HG03139 (cell line): ENCODE measurements around the gene TRAF4.
"Not testable (repeated sequence)": the region's sequence is repeated elsewhere in the genome, so short reads cannot be mapped to it uniquely, and the experiment has no call there.

ENCODE experiments used
- ATAC-seq: cut with Tn5 transposase; IDR thresholded peaks from one replicate; pipeline ENCODE4 v1.9.1; 2021; ENCODE audit not compliant: unreplicated experiment

Gene TRAF4

DNA sequence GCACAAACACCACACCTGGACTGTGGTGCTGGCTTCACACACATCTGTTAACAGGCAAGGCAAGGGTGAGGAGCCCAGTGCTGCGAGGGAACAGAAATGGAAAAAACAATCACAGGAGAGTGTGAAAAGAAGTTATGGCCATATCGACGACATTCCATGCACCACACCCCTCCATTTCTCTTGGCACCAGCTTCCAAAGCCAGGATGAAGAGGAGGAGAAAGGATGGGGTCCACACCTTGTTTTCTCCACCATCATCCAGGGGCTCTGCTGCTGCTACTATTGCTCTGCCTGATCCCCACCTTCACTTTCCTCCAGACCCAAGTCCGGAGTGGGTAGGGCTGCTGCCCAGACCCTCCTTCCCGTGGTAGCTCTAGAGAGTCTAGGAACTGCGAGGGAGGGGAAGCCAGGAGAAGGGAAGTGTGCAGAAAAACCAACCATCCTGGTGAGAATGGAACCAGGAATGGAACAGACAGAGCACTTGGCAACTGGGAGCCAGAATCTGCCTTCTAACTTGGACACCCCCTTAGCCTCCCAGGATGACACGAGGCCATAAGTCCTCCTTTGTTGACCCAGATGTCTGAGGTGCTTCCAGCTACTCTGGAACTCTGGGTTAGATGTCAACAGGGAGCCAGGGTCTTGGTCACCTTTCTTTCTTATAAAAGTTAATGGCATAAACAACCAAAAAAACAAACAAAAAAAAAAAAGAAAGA, 31.0 kb upstream of the TRAF4 start:
- ATAC-seq, result no peak

GRCh38 chr17:28714281-28714680, 29.5 kb upstream of the TRAF4 start:
- ATAC-seq, result no peak

GRCh38 chr17:28715217-28715616, 28.6 kb upstream of the TRAF4 start:
- no peak for ATAC-seq

DNA sequence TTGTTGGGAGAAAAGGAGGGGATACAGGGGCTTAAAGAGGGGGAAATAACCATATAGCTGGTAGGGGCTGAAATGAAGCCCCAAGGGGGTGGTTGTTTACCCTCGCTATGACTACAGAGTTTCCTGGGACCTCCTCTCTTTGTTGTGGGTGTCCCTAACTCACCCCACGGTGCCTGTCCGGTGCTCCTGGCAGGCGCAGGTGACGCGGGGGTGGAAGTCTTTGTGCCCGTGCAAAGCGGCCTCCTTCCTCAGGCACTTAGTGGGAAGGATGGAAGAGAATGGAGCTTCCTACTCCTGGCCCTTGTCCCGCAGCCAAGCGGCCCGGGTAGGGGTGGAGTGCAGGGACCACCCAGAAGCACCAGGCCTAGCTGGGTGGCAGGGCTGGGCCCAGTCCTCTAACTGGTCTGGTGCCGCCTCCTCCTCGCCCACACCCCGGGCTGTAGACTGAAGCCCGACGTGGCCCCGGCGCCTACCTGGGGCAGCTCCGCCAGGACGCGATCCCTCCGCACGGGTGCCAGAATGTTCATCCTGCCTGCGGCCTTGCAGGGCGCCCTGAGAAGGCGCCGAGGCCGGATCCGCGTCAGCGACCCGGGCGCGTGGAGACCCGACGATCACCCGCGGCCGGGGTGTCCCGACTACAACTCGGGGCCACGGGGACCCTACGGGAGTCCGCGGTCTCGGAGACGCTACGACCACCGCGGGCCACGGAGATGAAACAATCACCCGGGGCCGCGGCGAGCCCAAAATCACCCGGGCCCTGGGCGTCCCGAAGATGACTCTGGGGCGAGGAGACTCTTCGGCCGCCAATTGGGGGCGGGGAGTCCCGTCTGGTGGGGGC, 26.9 kb upstream of the TRAF4 start:
- ATAC-seq, result no peak

- ATAC-seq, result no peak
Measured at GRCh38 chr17:28717578-28718332, 26.1 kb upstream of the TRAF4 start, which contains the start of gene RAB34. Gene RAB34 (minus strand): TSS chr17:28717868. CDS start chr17:28717266, 602 bp downstream.

GRCh38 chr17:28718333-28719020, 25.3 kb upstream of the TRAF4 start:
- ATAC-seq, result no peak

DNA sequence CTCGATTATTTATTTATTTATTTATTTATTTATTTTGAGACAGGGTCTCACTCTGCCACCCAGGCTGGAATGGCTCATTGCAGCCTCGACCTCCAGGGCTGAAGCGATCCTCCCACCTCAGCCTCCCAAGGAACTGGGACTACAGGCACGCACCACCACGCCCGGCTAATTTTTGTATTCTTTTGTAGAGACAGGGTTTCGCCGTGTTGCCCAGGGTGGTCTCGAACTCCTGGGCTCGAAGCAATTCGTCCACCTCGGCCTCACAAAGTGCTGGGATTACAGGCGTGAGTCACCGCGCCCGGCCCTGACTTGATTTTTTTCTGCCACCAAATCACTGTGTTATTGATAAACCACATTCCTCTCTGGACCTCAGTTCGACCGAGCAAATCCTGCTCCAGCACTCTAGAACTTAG, 24.8 kb upstream of the TRAF4 start:
- no peak for ATAC-seq

DNA sequence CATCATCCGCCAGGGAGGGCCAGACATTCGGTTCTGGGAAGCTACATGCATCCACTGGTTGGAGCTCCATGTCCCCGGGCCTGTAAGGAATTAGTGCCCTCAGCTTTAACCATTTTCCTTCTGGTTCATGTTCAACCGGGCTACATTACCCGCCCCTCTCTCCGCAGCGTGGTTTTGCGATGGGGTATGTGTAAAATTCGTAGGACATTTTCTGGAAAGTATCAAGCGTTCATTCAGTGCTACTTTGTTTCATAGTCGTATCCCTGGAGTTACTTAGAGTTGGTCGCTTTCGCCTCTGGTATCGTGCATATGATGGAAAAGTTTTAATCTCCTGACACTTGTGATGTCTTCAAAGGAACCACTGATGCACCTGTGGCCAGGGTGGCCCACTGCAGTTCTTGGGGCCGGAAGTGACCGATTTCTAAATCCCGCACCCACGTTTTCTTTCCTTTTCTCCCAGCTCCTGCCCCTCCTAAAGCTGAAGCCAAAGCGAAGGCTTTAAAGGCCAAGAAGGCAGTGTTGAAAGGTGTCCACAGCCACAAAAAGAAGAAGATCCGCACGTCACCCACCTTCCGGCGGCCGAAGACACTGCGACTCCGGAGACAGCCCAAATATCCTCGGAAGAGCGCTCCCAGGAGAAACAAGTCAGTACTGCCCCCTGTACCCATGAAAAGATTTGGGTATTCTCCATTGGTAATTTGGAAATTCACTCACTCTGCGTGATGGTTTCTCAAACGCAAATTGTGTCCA, 23.4 kb upstream of the TRAF4 start:
- ATAC-seq, result no peak

DNA sequence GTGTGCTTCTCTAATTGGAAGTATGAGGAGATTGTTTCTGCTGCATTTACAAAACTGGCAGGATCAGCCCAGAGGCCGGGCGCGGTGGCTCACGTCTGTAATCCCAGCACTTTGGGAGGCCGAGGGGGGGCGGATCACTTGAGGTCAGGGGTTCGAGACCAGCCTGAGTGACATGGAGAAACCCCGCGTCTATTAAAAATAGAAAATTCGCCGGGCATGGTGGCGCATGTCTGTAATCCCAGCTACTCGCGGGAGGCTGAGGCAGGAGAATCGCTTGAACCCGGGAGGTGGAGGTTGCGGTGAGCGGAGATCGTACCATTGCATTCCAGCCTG, 22.8 kb upstream of the TRAF4 start:
- not testable (repeated sequence) for ATAC-seq

DNA sequence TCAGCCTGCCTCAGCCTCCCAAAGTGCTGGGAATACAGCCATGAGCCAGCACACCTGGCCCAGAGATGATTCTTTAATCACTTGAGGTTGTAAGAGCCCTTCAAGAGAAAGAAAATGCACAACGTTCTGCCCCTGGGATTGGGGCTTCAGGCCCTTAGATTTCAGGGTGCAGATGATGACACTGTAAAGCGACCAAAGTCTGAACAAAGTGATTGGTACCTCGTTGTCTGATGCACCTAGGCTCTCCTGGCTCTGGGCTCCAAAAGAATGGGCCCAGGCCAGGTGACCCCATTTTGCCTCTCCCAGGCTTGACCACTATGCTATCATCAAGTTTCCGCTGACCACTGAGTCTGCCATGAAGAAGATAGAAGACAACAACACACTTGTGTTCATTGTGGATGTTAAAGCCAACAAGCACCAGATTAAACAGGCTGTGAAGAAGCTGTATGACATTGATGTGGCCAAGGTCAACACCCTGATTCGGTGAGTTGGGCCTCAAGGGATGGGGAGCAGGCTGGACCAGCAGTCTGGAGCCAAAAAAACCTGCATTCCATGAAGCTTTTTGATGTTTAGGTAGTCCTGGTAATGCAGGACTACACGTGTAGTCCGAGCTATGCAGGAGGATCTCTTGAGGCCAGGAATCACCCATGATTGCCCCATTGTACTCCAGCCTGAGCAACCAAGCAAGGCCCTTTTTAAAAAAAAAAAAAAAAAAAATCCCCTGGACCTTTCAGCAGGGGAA, 21.2 kb upstream of the TRAF4 start:
- ATAC-seq, result no peak

GRCh38 chr17:28723159-28723835, 20.5 kb upstream of the TRAF4 start:
- no peak for ATAC-seq

DNA sequence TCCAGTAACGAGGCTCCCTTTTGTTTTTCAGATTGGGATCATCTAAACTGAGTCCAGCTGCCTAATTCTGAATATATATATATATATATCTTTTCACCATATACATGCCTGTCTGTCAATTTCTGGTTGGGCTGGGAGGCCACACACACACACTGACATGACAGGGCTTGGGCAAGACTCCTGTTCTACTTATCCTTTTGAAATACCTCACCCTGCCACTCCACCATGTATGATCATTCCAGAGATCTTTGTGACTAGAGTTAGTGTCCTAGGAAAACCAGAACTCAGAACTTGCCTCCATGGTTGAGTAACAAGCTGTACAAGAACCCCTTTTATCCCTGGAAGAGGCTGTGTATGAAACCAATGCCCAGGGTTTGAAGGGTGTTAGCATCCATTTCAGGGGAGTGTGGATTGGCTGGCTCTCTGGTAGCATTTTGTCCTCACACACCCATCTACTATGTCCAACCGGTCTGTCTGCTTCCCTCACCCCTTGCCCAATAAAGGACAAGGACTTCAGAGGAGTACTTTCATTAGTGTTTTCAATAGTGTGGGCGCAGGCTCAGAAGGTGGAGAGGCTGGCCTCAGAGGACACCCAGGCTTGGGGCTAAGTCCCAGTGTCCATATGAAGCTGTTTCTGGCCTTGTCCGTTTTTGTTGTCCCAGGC, 19.8 kb upstream of the TRAF4 start:
- not testable (repeated sequence) for ATAC-seq

DNA sequence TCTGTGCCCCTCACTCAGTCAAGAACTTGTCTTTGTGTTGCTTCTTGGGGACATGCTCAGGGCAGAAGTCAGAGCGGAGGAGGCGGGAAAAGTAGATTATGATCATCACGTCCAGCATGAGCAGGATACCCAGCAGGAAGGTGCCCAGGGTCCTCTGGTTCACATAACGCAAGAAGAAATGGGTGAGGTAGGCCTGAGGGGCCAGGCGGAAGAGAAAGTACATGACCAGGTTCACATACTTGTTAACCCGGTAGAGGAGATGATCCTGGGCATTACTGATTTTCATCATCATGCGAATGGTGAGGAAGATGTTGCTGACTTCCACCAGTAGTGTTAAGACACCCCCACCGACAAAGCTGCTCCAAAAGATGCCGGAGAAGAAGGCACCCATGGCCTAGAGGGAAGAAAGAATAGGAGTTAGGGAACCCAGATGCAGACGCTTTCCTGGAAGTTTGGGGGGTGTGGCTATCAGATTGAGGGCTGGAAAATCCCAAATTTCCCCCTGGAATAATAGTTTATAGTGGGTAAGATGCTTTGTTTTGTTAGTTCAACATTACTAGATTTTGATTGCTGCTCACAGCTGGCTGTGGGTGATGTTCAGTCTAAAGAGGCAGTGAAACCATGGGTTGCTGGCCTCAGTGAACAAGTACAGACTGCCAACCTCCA, 19.2 kb upstream of the TRAF4 start:
- ATAC-seq, result no peak

DNA sequence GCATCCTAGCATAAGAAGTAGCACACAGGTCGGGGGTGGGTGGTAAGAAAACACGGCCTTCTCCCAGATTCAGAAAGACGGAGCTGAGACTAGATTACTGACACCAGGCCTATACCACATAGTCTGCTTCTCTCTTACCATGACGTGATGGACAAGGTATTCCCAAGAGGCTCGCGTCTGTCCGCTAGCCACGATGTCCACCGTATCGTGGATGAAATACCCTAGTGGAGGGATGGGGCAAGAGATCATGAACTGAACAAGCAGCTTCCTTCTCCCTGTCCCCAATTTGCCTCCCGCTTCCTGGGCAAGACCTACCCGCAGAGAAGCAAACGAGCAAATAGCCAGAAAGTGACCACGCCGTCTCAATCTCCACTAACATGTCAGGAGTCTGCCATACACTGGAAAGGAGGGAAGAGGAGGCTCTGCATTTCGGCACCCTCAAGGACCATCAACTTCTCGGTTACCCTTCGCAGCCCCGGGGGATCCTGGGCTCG, 18.6 kb upstream of the TRAF4 start:
- no peak for ATAC-seq

GRCh38 chr17:28725660-28726225, 18.1 kb upstream of the TRAF4 start:
- no peak for ATAC-seq

DNA sequence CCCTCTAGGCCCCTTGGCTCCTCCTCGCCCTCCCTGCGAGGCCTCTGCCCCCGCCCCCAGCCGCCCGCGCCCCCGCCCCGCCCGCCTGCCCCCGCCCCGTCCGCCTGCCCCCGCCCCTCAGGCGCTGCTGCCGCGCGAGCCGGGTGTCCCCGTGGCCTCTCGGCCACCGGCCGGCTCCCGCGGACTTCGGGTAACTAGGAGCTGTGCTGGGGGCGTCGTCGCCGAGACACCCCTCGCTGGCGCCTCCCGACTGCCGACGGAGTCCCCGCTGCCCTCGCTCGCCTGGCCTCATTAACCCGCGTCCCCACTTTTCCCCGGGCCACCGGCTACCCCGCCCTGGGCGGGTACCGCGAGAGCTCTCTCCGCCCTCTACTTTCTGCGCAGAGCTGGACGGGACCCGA, 17.6 kb upstream of the TRAF4 start, which contains the start of gene TLCD1:
Gene TLCD1 (minus strand): TSS at position 8 of the 401 bp plus-strand sequence. CDS start 136 bp downstream, outside the sequence.
- ATAC-seq, result no peak
